Renal cortical epithelial cell (primary cell): ENCODE results near the gene GCNT2. TPM values are rescaled to one million over a fixed set of nuclear protein-coding genes. Genes with fewer than 3 reads are reported as not detected.
"Not testable (repeated sequence)": the region's sequence is repeated elsewhere in the genome, so short reads cannot be mapped to it uniquely, and the experiment has no call there.

Source experiments
- DNase-seq: peaks from one replicate; pipeline ENCODE4 v3.0.0-alpha.2; 2011; ENCODE audit warnings: low read depth
- total RNA-seq: library from RNA; depleted of rRNA; stranded (reverse); fragments of >200 nt; gene quantifications from 2 replicates; pipeline ENCODE4 v1.2.3, GENCODE V29; 2014

Gene GCNT2
- total RNA-seq, 1 donor from 2014 or later = 59.4 TPM

GRCh38 chr6:10660431-10661191 lies 139.5 kb downstream of the GCNT2 start:
- not testable (repeated sequence) for DNase-seq

- no peak for DNase-seq
Measured at GRCh38 chr6:10662207-10662606, 141.1 kb downstream of the GCNT2 start.

GRCh38 chr6:10662742-10663141 lies 141.6 kb downstream of the GCNT2 start:
- no peak for DNase-seq

- not testable (repeated sequence) for DNase-seq
Measured at GRCh38 chr6:10665595-10665994, 144.4 kb downstream of the GCNT2 start.

GRCh38 chr6:10668126-10668917 lies 147.2 kb downstream of the GCNT2 start:
- no peak for DNase-seq

- DNase-seq = no peak
Measured at GRCh38 chr6:10676403-10676802, 155.3 kb downstream of the GCNT2 start.

- no peak for DNase-seq
Measured at GRCh38 chr6:10678456-10678855, 157.3 kb downstream of the GCNT2 start.

Other genes starting within 250 kb of the GCNT2 start
- 2.3 and 11.2 TPM in 2 replicates for gene TFAP2A, start 106.3 kb upstream of the GCNT2 start, total RNA-seq
- gene C6orf52, start 173.3 kb downstream of the GCNT2 start, total RNA-seq = 1.4 TPM in 1 of 2 replicates, not detected in the other
- gene PAK1IP1, start 173.6 kb downstream of the GCNT2 start, total RNA-seq = 20.3 and 31.3 TPM in 2 replicates
- 108 and 255 TPM in 2 replicates for gene TMEM14C, start 201.7 kb downstream of the GCNT2 start, total RNA-seq
- gene TMEM14B, start 226.5 kb downstream of the GCNT2 start, total RNA-seq = 85.8 and 191 TPM in 2 replicates